OCI-LY3 (cell line): ENCODE results near the gene C4BPB.

Experiments used
- EZH2phosphoT487 ChIP-seq: fragments of 200-600 bp; shearing (Covaris generic); IDR thresholded peaks from 2 replicates; pipeline ENCODE4 v1.6.1; 2018; ENCODE audit warnings: antibody characterized with exemption, mixed run types, low read depth
- TF ChIP-seq, protein P1 (sequence below): fragments of 200-600, 300-600 bp; sonication (generic); IDR thresholded peaks from 2 replicates; pipeline ENCODE4 v1.5.1; 2014; ENCODE audit warnings: antibody characterized with exemption, low read length, low read depth

DNA sequence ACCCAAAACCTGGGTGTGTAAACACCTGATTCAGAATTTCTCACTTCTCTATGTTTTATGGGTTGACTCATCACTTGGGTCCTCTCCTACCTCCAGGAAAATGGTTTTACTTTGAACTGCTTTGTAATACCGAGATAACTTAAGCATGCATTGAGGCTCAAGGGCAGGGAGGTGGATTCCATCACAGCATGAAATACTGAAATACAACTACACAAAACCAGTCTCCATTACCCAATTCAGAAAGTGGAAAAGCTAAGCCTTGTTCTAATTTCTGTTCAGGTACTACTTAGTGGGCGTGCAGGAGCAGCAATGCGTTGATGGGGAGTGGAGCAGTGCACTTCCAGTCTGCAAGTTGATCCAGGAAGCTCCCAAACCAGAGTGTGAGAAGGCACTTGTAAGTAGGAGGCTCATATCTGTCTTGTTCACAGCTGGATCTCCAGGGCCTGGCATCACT lies 9.2 kb downstream of the C4BPB start:
- TF ChIP-seq, protein P1, sequence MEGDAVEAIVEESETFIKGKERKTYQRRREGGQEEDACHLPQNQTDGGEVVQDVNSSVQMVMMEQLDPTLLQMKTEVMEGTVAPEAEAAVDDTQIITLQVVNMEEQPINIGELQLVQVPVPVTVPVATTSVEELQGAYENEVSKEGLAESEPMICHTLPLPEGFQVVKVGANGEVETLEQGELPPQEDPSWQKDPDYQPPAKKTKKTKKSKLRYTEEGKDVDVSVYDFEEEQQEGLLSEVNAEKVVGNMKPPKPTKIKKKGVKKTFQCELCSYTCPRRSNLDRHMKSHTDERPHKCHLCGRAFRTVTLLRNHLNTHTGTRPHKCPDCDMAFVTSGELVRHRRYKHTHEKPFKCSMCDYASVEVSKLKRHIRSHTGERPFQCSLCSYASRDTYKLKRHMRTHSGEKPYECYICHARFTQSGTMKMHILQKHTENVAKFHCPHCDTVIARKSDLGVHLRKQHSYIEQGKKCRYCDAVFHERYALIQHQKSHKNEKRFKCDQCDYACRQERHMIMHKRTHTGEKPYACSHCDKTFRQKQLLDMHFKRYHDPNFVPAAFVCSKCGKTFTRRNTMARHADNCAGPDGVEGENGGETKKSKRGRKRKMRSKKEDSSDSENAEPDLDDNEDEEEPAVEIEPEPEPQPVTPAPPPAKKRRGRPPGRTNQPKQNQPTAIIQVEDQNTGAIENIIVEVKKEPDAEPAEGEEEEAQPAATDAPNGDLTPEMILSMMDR, result no peak
- TF ChIP-seq EZH2phosphoT487, result peak; percentile 86
